HepG2 (cell line): ENCODE data around the gene TADA2A. TPM values are rescaled to one million over a fixed set of nuclear protein-coding genes. Genes with fewer than 3 reads are reported as not detected.

ENCODE experiments used
- AHR ChIP-seq: IDR thresholded peaks from 2 replicates; pipeline ENCODE4 v1.6.1; 2018; ENCODE audit warnings: missing genetic modification reagents, missing compliant biosample characterization
- ATF7 ChIP-seq, 2 experiments: fragments of 450-650 bp in 1 of 2; sonication (generic) in 1 of 2; formaldehyde crosslinking in 1 of 2; IDR thresholded peaks; 2 replicates each; pipeline versions ENCODE4 v1.4.0 to v1.6.1; 2016 to 2020; ENCODE audit warnings: antibody characterized with exemption in 1 of 2, mild to moderate bottlenecking in 1 of 2, missing genetic modification reagents in 1 of 2
- FOXC1 ChIP-seq: sonication (generic); formaldehyde crosslinking; IDR thresholded peaks from 2 replicates; pipeline ENCODE4 v1.8.0; 2022; ENCODE audit warnings: mild to moderate bottlenecking, missing genetic modification reagents, borderline replicate concordance
- HHEX ChIP-seq: IDR thresholded peaks from 2 replicates; pipeline ENCODE4 v1.6.1; 2016; ENCODE audit warnings: control low read depth
- HINFP ChIP-seq: sonication (generic); formaldehyde crosslinking; IDR thresholded peaks from 2 replicates; pipeline ENCODE4 v1.4.0; 2020; ENCODE audit warnings: low read depth, mild to moderate bottlenecking, missing genetic modification reagents
- MED8 ChIP-seq: sonication (generic); formaldehyde crosslinking; IDR thresholded peaks from 2 replicates; pipeline ENCODE4 v1.8.1; 2023; ENCODE audit warnings: mild to moderate bottlenecking, missing genetic modification reagents; ENCODE audit not compliant: insufficient replicate concordance
- MXI1 ChIP-seq: IDR thresholded peaks from 3 replicates; pipeline ENCODE4 v1.6.1; 2012; ENCODE audit warnings: low read depth, low read length, inconsistent platforms, borderline replicate concordance
- REXO4 ChIP-seq: sonication (generic); formaldehyde crosslinking; IDR thresholded peaks from 2 replicates; pipeline ENCODE4 v1.8.0; 2022; ENCODE audit warnings: missing genetic modification reagents, mild to moderate bottlenecking, borderline replicate concordance
- ZBTB7A ChIP-seq: sonication (generic); formaldehyde crosslinking; IDR thresholded peaks from 2 replicates; pipeline ENCODE4 v1.8.0; 2022; ENCODE audit warnings: mild to moderate bottlenecking, missing genetic modification reagents
- ZFY ChIP-seq: sonication (generic); formaldehyde crosslinking; IDR thresholded peaks from 2 replicates; pipeline ENCODE4 v1.4.0; 2020; ENCODE audit warnings: missing genetic modification reagents
- ZKSCAN8 ChIP-seq: IDR thresholded peaks from 2 replicates; pipeline ENCODE4 v1.6.1; 2016; ENCODE audit warnings: borderline replicate concordance, missing genetic modification reagents, missing compliant biosample characterization
- ZNF235 ChIP-seq: sonication (generic); formaldehyde crosslinking; IDR thresholded peaks from 2 replicates; pipeline ENCODE4 v1.8.1; 2023; ENCODE audit warnings: mild to moderate bottlenecking, missing genetic modification reagents, borderline replicate concordance
- ZNF331 ChIP-seq: sonication (generic); formaldehyde crosslinking; IDR thresholded peaks from 2 replicates; pipeline ENCODE4 v1.4.0; 2020; ENCODE audit warnings: missing genetic modification reagents
- ZNF83 ChIP-seq: sonication (generic); formaldehyde crosslinking; IDR thresholded peaks from 2 replicates; pipeline ENCODE4 v1.4.0; 2020; ENCODE audit warnings: missing genetic modification reagents, mild to moderate bottlenecking, borderline replicate concordance
- polyA plus RNA-seq, 8 experiments: library from polyadenylated mRNA; depleted of rRNA in 3 of 8; stranded (reverse) in 7 of 8; unstranded in 1 of 8; fragments of >200 nt; fragmentation: Illumina TruSeq in 4 of 8; extraction: Trizol in 4 of 8; gene quantifications; 2 replicates each; pipeline versions ENCODE4 v1.2.1 to v1.2.3, GENCODE V29; 2011 to 2016; ENCODE audit warnings: low read depth in 4 of 8, missing spikeins in 1 of 8, mixed read lengths in 1 of 8; ENCODE audit not compliant: insufficient read depth in 1 of 8
- total RNA-seq, 5 experiments: library from RNA; depleted of rRNA; stranded (reverse); fragments of >200 nt; fragmentation: Illumina TruSeq; extraction: Trizol; gene quantifications; 2 replicates each; pipeline ENCODE4 v1.2.3, GENCODE V29; 2016; ENCODE audit warnings: low read depth in 1 of 5
- TF ChIP-seq, protein P1 (sequence below): IDR thresholded peaks from 2 replicates; pipeline ENCODE4 v1.6.1; 2016; ENCODE audit warnings: missing compliant biosample characterization, missing genetic modification reagents, borderline replicate concordance
- TF ChIP-seq, protein P2 (sequence below): sonication (generic); formaldehyde crosslinking; IDR thresholded peaks from 2 replicates; pipeline ENCODE4 v1.5.1; 2020; ENCODE audit warnings: mild to moderate bottlenecking, missing genetic modification reagents, moderate library complexity
- TF ChIP-seq, protein P3 (sequence below): sonication (generic); formaldehyde crosslinking; IDR thresholded peaks from 2 replicates; pipeline ENCODE4 v1.4.0; 2020; ENCODE audit warnings: low read depth, missing genetic modification reagents
- TF ChIP-seq, protein P4 (sequence below): sonication (generic); formaldehyde crosslinking; IDR thresholded peaks from 2 replicates; pipeline ENCODE4 v1.4.0; 2020; ENCODE audit warnings: missing genetic modification reagents, borderline replicate concordance

The TADA2A gene
- total and polyA plus RNA-seq, 2 of the 13 experiments (the other 11 are each of a cell fraction or from before 2014, with no cell fraction given), result 8.0 to 14.0 TPM

GRCh38 chr17:37358098-37358829, 48.4 kb upstream of the TADA2A start (continued):
- TF ChIP-seq MXI1 (peak; percentile 84; the same call in 1 of the 3 replicates), HHEX (CRISPR knock-in tag) (no peak), AHR (peak; percentile 72; the same call in 1 of the 2 replicates), FOXC1 (CRISPR knock-in tag) (peak; percentile 88; the same call in 1 of the 2 replicates), MED8 (CRISPR knock-in tag) (no peak), REXO4 (CRISPR knock-in tag) (no peak), ATF7 (IDR thresholded peaks at IDR 0.05) (no peak), ATF7 (CRISPR knock-in tag; IDR thresholded peaks at IDR 0.05) (no peak), ZKSCAN8 (CRISPR knock-in tag) (peak; percentile 36; the same call in 1 of the 2 replicates), ZFY (CRISPR knock-in tag) (no peak), HINFP (CRISPR knock-in tag) (no peak), ZNF331 (peak; percentile 51; the same call in 1 of the 2 replicates), ZBTB7A (CRISPR knock-in tag) (0 out of 2 replicates have a peak, but pooled peaks have one; percentile 40), ZNF83 (peak; percentile 71; the same call in 1 of the 2 replicates), ZNF235 (CRISPR knock-in tag) (no peak)
- TF ChIP-seq, protein P1, sequence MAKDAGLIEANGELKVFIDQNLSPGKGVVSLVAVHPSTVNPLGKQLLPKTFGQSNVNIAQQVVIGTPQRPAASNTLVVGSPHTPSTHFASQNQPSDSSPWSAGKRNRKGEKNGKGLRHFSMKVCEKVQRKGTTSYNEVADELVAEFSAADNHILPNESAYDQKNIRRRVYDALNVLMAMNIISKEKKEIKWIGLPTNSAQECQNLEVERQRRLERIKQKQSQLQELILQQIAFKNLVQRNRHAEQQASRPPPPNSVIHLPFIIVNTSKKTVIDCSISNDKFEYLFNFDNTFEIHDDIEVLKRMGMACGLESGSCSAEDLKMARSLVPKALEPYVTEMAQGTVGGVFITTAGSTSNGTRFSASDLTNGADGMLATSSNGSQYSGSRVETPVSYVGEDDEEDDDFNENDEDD, result peak; percentile 16; the same call in 1 of the 2 replicates
- TF ChIP-seq, protein P2, sequence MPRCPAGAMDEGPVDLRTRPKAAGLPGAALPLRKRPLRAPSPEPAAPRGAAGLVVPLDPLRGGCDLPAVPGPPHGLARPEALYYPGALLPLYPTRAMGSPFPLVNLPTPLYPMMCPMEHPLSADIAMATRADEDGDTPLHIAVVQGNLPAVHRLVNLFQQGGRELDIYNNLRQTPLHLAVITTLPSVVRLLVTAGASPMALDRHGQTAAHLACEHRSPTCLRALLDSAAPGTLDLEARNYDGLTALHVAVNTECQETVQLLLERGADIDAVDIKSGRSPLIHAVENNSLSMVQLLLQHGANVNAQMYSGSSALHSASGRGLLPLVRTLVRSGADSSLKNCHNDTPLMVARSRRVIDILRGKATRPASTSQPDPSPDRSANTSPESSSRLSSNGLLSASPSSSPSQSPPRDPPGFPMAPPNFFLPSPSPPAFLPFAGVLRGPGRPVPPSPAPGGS (CRISPR knock-in tag), result no peak
- TF ChIP-seq, protein P3, sequence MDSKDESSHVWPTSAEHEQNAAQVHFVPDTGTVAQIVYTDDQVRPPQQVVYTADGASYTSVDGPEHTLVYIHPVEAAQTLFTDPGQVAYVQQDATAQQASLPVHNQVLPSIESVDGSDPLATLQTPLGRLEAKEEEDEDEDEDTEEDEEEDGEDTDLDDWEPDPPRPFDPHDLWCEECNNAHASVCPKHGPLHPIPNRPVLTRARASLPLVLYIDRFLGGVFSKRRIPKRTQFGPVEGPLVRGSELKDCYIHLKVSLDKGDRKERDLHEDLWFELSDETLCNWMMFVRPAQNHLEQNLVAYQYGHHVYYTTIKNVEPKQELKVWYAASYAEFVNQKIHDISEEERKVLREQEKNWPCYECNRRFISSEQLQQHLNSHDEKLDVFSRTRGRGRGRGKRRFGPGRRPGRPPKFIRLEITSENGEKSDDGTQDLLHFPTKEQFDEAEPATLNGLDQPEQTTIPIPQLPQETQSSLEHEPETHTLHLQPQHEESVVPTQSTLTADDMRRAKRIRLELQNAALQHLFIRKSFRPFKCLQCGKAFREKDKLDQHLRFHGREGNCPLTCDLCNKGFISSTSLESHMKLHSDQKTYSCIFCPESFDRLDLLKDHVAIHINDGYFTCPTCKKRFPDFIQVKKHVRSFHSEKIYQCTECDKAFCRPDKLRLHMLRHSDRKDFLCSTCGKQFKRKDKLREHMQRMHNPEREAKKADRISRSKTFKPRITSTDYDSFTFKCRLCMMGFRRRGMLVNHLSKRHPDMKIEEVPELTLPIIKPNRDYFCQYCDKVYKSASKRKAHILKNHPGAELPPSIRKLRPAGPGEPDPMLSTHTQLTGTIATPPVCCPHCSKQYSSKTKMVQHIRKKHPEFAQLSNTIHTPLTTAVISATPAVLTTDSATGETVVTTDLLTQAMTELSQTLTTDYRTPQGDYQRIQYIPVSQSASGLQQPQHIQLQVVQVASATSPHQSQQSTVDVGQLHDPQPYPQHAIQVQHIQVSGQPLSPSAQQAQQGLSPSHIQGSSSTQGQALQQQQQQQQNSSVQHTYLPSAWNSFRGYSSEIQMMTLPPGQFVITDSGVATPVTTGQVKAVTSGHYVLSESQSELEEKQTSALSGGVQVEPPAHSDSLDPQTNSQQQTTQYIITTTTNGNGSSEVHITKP (CRISPR knock-in tag), result no peak
- TF ChIP-seq, protein P4, sequence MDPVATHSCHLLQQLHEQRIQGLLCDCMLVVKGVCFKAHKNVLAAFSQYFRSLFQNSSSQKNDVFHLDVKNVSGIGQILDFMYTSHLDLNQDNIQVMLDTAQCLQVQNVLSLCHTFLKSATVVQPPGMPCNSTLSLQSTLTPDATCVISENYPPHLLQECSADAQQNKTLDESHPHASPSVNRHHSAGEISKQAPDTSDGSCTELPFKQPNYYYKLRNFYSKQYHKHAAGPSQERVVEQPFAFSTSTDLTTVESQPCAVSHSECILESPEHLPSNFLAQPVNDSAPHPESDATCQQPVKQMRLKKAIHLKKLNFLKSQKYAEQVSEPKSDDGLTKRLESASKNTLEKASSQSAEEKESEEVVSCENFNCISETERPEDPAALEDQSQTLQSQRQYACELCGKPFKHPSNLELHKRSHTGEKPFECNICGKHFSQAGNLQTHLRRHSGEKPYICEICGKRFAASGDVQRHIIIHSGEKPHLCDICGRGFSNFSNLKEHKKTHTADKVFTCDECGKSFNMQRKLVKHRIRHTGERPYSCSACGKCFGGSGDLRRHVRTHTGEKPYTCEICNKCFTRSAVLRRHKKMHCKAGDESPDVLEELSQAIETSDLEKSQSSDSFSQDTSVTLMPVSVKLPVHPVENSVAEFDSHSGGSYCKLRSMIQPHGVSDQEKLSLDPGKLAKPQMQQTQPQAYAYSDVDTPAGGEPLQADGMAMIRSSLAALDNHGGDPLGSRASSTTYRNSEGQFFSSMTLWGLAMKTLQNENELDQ (CRISPR knock-in tag), result no peak
